ENCODE data around the gene IMPA2.
A peak's percentile ranks its signal among the peaks of the same experiment; 100 is the strongest.
"Not testable (repeated sequence)": the region's sequence is repeated elsewhere in the genome, so short reads cannot be mapped to it uniquely, and the experiment has no call there.

The IMPA2 gene

DNA sequence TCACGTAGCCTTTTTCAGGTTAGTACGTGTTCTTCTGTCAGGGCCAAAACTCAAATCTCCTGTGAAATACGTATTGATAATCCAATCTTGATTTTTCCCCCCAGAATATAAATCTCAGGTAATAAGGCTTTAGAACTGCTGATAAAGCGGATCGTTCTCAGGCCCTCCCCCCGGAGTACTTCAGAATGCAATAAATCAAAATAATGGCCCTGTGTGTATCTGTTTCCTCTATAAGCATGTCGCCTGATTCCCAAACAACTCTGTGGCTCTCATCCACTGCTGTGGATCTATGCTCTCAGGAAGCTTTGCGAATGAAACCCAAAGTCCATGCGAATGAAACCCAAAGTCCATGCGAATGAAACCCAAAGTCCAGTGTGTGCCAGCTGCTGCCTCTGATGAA, 49.4 kb downstream of the IMPA2 start:
- no peak for ATAC-seq

DNA sequence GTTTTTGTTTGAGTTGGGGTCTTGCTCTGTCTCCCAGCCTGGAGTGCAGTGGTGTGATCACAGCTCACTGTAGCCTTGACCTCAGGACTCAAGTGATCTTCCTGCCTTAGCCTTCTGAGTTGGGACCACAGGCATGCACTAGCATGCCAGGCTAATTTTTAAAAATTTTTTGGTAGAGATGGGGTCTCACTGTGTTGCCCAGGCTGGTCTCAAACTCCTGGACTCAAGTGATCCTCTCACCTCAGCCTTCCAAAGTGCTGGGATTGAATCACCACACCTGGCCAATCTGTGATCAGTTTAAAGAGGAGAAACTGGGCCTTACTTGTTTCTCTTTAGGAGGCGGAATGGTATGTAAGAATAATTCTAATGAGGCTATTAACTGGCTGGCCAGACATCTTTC, 49.9 kb downstream of the IMPA2 start:
- ATAC-seq = no peak

DNA sequence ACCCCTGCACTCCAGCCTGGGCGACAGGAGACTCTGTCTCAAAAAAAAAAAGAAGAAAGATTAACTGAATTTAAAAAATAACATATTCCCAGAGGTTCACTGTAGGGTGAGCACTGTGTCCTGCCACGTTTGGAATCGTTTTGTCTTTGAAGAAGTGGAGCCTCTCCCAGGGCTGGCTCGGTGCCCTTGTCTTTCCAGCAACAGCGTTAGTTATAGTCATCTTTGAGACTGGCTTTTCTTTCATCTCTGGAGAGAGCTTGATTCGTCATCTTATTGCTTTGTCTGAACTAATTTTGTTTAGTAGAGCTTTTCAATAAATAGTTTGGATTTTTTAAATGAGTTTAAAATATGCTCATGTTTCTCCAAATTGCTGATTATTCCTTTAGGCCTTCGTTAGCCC, 50.5 kb downstream of the IMPA2 start:
- no peak for ATAC-seq

DNA sequence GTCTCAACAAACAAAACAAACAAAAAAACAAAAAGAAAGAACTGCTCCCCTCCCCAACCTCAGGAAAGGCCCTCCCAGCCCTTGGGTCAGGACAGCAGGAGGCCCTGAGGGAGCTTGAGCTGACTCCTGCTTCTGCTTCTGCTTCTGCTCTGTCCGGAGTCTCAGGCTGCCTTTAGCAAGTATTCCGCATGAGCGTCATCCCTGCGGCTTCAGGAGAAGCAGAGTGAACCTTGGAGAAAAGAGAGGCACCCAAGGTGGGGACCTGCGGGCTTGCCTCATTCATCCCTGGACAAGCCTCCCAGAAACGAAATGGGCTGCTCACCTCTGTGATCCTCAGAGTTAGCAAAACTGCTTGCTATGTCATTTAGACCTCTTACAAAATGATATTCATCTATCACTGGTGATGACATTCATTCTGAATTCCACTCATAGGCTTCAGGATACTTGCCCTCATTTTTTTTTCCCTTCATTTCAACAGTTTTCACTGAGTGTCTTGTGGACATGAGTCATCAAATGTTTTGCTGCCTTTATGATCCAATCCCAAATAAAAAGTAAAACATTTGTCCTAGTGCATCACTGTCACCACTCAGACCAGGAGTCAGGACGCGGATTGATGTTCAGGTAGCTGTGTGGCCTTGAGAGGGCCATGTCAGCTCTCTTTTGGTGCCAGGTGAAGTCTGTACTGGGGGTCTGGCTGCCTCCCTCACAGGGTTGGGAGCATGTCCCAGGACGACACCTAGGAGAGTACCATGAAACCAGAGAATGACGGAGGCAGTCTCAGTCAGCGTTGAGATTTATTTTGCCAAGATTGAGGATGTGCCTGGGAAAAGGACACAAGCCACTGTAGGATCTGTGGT, 51.7 kb downstream of the IMPA2 start:
- ATAC-seq = no peak

DNA sequence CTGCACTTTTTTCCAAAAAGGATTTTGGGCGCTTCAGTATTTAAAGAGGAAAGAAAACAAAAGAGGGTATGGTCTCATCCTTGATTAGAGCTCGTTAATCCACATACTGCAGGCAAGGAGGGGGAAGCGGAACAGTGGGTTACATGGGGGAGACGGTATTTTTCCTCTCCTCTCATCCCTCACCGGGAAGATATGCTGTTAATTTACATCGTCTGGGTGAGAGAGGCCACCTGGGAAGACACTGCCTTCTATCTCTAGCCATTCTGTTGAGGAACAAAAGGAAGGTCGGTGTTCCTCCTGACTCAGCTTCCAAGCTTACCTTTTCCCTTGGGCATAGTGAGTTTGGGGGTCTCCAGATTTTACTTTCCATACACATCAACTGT, 52.3 kb downstream of the IMPA2 start:
- ATAC-seq = no peak

DNA sequence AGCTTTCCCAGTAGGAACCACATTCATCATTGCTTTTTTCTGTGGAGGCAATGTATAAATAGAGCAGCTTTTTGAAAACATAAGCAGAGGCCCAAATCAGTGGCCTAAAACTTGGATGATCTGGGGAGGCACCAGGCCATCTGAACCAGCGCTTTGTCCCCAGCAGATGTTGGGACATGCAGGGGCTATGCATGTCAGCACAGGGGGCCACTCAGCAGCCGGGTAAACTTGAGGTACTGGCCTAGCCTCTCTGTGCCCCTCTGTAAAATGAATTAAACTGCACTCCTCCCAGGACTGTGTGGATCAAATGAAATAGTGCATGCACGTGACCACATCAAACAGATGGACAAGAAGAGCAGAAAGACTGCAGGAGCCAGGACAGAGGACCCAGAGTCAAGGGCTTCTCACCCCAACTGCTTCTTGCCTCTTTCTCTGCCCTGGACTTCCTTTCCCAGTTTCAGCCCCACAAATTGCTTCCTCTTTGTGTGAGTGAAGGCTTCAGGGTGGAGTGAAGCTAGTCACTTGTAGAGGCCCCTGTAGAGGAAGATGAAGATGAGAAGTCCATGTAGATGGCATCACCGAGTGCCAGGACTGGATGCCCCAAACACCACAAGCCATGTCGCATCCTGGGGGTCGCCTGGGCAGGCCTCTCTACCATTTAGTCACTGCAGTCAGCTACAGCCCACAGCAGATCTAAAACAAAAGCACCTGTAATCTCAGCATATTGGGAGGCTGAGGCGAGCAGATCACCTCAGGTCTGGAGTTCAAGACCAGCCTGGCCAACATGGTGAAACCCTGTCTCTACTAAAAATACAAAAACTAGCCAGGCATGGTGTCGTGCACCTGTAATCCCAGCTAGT, 53.2 kb downstream of the IMPA2 start:
- ATAC-seq = no peak

DNA sequence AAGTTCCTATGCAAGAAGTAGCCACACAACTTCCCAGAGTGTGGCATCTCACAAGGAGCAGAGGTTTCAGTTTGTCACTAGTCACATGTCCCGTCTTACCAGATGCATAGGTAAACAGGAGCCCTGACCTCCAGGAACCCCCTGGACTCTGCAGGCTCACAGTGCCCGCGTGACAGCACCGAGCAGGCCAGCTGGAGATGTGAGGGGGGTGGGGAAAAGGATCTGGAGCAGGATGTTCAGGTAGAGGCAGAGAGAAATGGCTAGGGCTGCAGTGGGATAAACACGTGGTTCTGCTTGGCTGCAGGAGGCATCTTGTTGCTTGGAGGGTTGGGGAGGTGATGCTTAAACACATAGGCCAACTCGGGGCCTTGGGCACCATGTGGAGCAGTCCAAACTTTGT, 54.2 kb downstream of the IMPA2 start:
- no peak for ATAC-seq

DNA sequence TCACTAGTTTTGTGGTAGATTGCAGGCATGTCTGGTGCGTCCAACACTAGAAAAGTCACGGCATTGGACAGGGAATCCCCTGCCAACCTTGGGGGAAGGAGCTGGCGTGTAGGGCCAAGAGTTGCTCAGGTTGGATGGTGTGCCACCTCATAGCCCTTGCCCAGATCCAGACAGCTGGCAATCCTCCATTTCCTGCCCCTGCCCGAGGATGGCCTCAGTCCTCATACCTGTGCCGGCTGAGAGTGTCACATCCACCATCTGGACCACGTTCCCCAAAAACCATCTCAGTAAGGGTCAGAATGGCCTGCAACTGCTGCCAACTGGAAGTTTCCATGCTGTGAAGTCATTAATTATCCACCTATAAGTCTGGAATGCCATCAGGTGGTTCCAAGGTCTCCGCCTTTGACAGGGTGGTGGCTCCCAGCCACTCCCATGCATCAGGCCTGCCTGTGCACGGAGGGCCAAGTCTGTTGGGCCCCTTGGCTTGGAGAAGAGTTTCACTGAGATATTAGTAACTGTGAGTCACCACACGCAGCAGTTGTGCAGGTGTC, 55.0 kb downstream of the IMPA2 start:
- ATAC-seq = no peak

DNA sequence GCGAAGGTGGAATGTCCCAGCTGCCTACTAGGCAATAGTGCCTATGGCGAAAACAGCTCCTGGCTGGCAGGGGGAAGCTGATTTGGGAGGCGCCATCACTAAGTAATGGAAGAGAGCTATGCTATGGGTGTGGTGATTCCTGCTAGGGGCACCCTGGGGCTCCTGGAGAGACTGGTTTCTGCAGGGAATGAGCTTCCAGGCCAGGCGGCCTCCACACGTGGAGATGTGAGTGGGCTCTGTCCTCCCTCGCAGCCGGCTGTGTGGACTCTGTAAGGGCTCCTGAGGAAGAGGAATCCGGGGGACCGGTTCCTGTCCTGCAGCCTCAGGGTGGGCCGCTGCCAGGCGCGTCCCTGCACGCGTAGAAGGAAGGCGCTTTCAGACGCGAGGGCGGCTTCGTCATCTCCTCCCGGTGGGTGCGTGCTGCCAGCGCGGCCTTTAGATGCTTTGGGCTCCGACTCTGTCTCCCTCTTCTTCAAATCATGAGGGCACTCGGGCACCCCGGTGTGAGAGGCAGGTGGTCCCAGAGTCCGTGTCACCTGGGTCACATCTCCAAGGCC, 56.9 kb downstream of the IMPA2 start:
- peak; percentile 9 to 19 for ATAC-seq

DNA sequence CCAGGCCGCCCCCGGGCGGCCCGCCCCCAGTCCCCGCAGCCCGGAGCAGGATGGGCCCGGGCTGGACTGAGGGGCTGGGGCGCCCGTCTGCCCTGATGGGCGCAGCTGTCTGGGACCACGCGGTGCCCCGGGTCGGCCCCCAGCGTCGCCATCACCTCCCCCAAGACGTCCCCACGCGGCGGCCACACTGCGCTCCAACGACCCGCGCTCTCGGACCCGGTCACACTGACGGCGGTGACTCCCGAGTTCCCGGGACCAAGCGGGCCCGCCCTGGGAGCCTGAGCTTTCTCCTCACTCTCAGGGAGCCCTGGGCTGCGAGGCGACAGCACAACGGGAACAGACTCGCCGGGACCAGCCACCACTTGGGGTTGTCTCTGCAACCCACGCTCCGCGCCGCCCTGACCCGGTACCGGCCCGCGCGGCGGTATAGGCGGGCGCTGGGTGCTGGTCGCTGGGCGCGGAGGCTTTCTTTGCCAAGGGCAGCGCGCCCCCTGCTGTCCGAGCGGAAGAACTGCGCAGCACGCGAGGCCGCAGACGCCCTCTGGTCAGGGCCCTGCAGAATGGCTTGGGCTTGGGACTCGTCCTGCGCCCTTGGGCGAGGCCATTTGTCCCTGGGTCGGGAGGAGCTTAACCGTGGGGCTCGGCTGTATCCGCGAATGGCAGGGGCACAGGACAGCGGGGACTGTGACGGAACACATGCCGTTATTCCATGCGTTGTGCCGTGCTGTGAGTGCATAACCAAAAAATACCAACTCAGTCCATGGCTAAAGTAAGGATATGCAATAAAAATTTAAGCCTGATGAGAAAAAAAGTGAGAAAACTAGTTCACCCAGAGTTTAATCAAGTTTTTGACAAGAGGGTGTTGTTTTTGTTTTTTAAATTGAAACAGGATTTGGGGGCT, 57.6 kb downstream of the IMPA2 start:
- ATAC-seq = peak; percentile 80 to 91

DNA sequence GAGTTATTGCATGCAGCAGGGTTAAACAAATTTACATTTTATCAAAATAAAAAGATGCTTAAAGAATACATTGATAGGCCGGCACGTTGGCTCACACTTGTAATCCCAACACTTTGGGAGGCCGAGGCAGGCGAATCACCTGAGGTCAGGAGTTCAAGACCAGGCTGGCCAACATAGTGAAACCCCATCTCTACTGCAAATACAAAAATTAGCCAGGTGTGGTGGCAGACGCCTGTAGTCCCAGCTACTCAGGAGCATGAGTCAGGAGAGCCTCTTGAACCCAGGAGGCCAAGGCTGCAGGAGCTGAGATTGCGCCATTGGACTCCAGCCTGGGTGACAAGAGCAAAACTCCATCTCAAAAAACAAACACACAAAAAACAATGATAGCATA, 58.2 kb downstream of the IMPA2 start:
- not testable (repeated sequence) for ATAC-seq

DNA sequence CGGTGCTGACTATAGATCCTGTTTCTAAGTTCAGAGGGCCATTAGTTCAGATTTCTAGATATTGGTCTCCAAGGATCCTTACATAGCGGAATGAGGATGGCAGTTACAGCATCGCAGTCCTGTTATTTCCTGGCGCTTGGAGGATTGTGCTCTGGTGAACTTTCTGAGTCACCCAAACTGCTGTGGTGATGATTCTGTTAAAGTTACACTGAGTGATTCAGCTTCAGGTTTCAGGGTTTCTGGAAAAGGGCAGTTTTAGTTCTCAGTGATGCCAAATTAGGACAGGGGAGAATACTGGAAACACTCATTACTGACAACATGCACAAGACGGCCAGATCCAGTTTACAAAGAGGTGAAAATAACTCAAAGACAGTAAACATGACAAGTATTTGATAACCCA, 60.3 kb downstream of the IMPA2 start:
- no peak for ATAC-seq

DNA sequence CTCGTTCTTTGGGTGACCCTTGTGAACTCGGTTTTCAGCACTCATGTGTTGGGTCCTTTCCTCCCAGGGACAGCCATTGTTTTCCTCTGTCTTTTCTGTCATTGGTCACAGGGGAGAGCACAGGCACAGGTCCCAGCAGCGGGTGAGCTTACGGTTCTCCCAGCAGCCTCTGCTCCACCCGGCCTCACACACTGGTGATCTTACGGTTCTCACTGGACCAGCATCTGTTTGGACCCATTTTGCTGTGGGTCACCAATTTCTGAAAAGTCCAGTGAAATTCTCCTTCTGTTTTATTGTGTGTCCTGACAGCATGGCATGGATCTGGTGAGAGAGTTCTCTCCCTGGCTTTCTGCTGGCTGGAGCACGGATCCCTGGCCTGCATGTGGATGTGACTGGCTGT, 62.5 kb downstream of the IMPA2 start:
- ATAC-seq = no peak

DNA sequence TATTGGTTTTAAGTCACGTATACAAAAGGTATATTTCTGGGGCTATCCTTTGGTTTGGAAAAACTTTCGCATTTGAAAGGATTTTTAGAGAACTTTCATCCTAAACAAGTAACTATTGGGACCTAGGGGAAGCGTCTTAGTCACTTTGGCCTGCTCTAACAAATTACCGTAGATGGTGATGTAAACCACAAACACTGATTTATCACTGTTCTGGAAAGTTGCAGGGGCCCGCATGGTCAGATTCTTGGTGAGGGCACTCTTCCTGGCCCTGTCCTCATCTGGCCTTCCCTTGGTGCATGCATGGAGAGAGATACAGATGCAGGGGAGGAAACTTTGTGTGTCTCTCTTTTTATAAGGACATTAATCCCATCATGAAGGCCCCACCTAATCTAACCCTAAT, 63.3 kb downstream of the IMPA2 start:
- ATAC-seq = no peak

DNA sequence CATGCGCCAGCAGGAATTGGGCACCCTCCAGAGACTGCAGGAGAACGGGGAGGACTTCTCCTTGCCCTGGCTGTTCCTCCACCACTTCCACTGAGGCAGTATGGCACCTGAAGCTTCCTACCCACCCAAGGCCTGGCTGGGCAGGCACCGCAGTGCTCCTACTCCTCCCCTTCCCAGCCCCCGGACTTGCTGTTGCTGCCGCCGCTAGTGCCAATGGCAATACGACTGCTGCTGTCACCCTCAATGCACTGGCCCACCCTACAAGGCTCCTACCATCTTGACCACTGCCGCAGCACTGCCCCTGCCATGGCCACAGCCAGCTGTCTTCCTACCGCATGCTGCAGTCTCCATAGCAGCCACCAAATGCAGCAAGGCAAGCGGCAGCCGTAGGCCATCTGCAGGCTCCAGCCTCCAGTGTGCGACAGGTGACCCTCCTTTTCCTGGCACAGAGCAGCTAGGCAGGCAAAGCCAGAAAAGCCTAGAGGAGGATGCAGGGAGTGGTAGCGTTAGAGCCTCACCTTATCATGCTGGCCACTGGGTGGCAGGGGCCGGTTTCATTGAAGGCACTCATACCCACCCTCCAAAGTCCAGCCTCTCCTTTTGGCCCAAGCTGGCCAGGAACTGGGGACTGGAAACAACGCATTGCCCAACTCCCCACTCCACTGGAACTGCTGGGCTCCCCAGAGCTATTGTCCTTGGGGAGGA, 64.9 kb downstream of the IMPA2 start:
- no peak for ATAC-seq

DNA sequence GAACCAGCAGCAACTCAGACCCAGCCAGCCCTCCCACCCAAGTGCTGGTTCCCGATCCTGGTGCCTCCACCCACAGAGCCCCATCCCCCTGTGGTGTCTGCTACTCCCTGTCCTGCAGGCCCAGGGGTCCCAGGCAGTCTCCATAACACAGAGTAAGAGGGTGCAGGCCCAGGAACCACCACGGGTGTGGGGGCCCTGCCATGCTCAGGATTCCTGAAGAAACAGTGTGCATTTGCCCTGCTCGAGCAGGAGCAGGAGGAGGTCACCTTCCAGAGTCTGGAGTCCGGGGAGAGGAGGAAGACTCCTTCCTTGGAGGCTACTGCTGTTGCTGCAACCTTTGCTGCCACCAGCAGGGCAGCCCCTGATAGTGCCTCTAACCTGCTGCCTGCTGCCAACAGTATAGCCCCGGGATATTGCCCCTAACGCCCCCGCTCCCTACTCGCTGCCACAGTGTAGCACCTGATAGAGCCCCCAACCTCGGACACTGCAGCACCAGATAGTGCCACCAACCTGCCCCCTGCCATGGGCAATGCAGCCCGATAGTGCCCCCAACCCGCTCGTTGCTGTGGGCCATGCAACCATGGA, 65.5 kb downstream of the IMPA2 start:
- no peak for ATAC-seq

DNA sequence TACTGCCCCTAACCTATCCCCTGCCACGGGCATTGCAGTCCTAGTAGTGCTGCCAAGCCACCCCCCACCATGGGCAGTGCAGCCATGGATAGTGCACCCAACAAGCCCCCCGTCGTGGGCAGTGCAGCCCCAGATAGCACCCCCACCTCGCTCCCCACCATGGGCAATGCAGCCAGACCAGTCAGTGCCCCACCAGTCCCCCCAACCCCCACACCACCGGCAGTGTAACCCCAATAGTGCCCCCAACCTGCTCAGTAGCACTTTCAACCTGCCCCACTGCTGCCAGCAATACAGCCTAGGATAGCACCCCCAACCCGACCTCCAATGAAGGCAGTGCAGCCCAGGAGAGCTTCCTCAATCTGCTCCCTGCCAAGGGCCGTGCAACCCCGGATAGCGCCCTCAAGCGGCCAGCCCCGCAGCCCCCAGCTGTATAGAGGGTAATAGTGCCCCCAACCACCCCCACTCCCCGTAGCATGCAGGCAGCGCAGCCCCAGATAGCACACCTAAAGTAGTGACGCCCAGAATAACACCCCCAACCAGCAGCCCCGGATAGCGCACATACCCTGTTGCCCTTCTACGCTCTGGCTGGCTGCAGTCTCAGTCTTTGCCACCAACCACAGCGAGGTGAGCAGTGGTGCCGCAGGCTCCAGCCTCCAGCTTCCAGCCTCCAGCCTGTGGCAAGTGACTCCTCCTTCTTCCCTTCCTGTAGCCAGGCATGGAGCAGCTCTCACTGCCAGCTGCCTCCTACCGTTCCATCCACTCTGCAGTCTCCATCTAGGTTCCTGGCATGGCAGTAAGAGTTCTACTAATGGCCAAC, 66.9 kb downstream of the IMPA2 start:
- ATAC-seq = peak in 1 of 2 donors; percentile 20

DNA sequence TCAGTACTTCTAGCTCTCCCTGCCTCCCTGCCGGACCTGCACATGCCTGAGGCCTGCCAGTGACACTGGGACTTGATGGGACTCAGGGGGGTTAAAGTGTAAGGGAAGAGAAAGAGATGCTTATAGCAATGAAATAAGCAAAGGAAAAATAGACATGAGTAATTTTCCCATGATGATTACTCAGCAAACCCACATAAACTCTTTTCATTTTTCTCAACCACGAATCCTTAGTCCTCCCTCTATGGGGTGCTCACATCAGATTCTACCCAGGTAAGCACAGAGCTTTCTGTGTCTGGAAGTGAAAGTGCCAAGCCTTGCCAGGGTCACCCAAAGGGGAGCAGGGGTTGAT, 67.5 kb downstream of the IMPA2 start:
- ATAC-seq = no peak

DNA sequence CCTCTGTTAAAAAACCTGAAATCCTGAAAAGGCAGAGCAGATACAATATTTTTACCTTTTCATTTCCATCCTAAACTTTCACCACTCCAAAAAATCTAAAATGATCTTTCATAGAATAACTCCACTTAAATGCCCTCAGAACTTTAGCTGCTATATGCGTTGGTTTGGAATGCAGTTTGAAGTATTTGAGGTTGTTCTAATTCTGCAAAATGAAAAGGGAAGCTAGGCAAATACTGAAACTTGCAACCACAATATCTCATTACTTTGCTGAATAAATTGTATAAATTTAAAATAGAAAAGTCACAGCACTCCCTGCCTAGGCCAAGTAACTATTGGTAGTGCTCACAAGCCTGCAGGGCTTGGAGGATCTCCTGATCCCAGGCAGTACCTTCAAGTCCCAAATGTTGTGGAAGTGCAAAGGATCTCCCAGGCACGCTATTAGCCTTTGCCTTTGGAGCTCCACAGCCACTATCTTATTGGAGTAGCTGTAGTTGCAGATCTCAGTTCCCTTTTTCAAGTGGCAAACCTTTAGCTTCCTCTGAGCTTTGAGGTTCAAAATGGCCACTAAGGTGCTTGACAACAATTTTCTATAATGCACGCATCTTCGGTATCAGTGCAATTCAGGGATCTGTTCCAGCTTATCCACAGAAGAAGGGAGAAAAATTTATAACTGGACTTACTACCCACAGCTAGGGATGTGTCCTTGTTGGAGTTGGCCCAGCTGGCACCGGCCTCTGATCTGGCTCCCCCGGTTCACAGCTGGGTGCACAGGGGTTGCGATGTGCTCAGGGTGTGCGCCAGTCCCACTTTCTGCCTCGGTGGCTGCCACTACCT, 68.9 kb downstream of the IMPA2 start:
- ATAC-seq = no peak

DNA sequence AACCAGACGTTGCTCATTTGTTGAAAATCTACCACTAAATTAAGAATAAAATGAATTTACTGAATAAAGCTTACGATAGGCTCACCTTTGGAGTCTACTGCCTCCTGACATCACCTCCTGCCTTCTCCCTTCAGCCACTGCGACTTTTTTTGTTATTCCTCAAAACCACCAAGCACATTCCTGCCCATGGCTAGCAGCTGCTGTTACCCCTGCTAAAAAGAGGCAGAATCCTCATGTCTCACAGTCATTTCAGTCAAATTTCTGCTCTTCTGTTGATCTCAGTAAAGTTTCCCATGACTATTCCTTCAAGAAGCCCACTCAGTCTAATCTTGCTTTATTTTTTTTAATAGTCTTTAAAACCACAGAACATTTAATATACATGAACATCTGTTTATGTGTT, 71.6 kb downstream of the IMPA2 start:
- no peak for ATAC-seq
